SK-N-SH treated with all-trans-retinoic acid at 6 μM for 48 hours (cell line): Measurements from ENCODE around the gene MRPS14.

Experiments used
- ARNTL ChIP-seq: fragments of 450-650 bp; formaldehyde crosslinking; IDR thresholded peaks from 2 replicates; pipeline ENCODE4 v1.5.0; 2020; ENCODE audit warnings: low read depth, mild to moderate bottlenecking, moderate library complexity, borderline replicate concordance
- CREB5 ChIP-seq: fragments of 250-450 bp; sonication (Bioruptor Pico); IDR thresholded peaks from 2 replicates; pipeline ENCODE4 v1.5.1; 2020; ENCODE audit warnings: low read depth, mild to moderate bottlenecking, moderate library complexity
- CSRNP3 ChIP-seq: fragments of 250-450 bp; sonication (Bioruptor Pico); IDR thresholded peaks from 2 replicates; pipeline ENCODE4 v1.5.1; 2021; ENCODE audit warnings: mild to moderate bottlenecking, moderate library complexity
- ESRRG ChIP-seq: fragments of 250-450 bp; sonication (Bioruptor Pico); IDR thresholded peaks from 2 replicates; pipeline ENCODE4 v1.6.1; 2021; ENCODE audit warnings: mild to moderate bottlenecking
- PATZ1 ChIP-seq: fragments of 250-450 bp; sonication (Bioruptor Pico); IDR thresholded peaks from 2 replicates; pipeline ENCODE4 v1.8.0; 2020; ENCODE audit warnings: mild to moderate bottlenecking, moderate library complexity, borderline replicate concordance
- PPARA ChIP-seq: fragments of 250-450 bp; sonication (Bioruptor Pico); IDR thresholded peaks from 2 replicates; pipeline ENCODE4 v1.5.0; 2020; ENCODE audit warnings: mild to moderate bottlenecking, borderline replicate concordance
- RARB ChIP-seq: fragments of 250-450 bp; sonication (Bioruptor Pico); IDR thresholded peaks from 2 replicates; pipeline ENCODE4 v1.8.0; 2021; ENCODE audit warnings: mild to moderate bottlenecking, moderate library complexity
- TCF4 ChIP-seq: fragments of 250-450 bp; sonication (Bioruptor Pico); IDR thresholded peaks from 2 replicates; pipeline ENCODE4 v1.8.0; 2021; ENCODE audit warnings: mild to moderate bottlenecking, moderate library complexity, borderline replicate concordance
- TOX ChIP-seq: fragments of 250-450 bp; sonication (Bioruptor Pico); IDR thresholded peaks from 2 replicates; pipeline ENCODE4 v1.8.0; 2021; ENCODE audit warnings: mild to moderate bottlenecking, moderate library complexity, borderline replicate concordance
- TSHZ2 ChIP-seq: fragments of 250-450 bp; sonication (Bioruptor Pico); IDR thresholded peaks from 2 replicates; pipeline ENCODE4 v1.5.0; 2020; ENCODE audit warnings: mild to moderate bottlenecking, moderate library complexity
- ZFP30 ChIP-seq: fragments of 450-650 bp; formaldehyde crosslinking; IDR thresholded peaks from 2 replicates; pipeline ENCODE4 v1.5.0; 2022; ENCODE audit warnings: mild to moderate bottlenecking, moderate library complexity
- ZNF565 ChIP-seq: fragments of 450-650 bp; formaldehyde crosslinking; conservative IDR thresholded peaks from 2 replicates; pipeline ENCODE4 v1.5.0; 2020; ENCODE audit warnings: low read depth, mild to moderate bottlenecking, moderate library complexity
- ZNF70 ChIP-seq: fragments of 450-650 bp; formaldehyde crosslinking; IDR thresholded peaks from 2 replicates; pipeline ENCODE4 v1.5.0; 2020; ENCODE audit warnings: mild to moderate bottlenecking, moderate library complexity
- ZNF8 ChIP-seq: fragments of 450-650 bp; formaldehyde crosslinking; IDR thresholded peaks from 2 replicates; pipeline ENCODE4 v1.5.0; 2020; ENCODE audit warnings: mild to moderate bottlenecking, moderate library complexity

GRCh38 chr1:175054736-175055135, 31.5 kb upstream of the MRPS14 start:
- TF ChIP-seq TOX (CRISPR knock-in tag) (no peak), PATZ1 (CRISPR knock-in tag) (no peak), CREB5 (no peak), ZNF8 (CRISPR knock-in tag) (no peak), ZNF565 (CRISPR knock-in tag) (no peak), ZFP30 (CRISPR knock-in tag) (no peak), CSRNP3 (CRISPR knock-in tag) (no peak), TCF4 (CRISPR knock-in tag) (no peak), TSHZ2 (no peak), ARNTL (no peak), ZNF70 (CRISPR knock-in tag) (no peak), RARB (CRISPR knock-in tag) (no peak), ESRRG (no peak), PPARA (CRISPR knock-in tag) (no peak)
